AG09309 (cell line): ENCODE results near the gene C2.
A peak's percentile ranks its signal among the peaks of the same experiment; 100 is the strongest.

Source experiments
- DNase-seq: peaks from one replicate; pipeline ENCODE4 v3.0.0-alpha.2; 2010; ENCODE audit warnings: low read depth
- H3K4me3 ChIP-seq: 2 replicates; pipeline ENCODE4 v1.5.1; 2011; ENCODE audit warnings: mild to moderate bottlenecking, low read depth, low read length, moderate library complexity; ENCODE audit not compliant: control insufficient read depth
- CTCF ChIP-seq: IDR thresholded peaks from 2 replicates; pipeline ENCODE4 v1.5.1; 2011; ENCODE audit warnings: mild to moderate bottlenecking, low read depth, low read length, inconsistent platforms; ENCODE audit not compliant: insufficient read depth, control insufficient read depth; ENCODE audit errors: missing control alignments

Gene C2

GRCh38 chr6:31954511-31954910 is 27.0 kb downstream of the C2 start:
- no peak for DNase-seq
- no peak overlapping the region for H3K4me3 ChIP-seq
- TF ChIP-seq CTCF, result no peak

- no peak for DNase-seq
- TF ChIP-seq CTCF, result no peak
- H3K4me3 ChIP-seq, result no peak overlapping the region
These were observed 29.3 kb downstream of the C2 start for GRCh38 chr6:31956796-31957195.

GRCh38 chr6:31958412-31958740 is 30.9 kb downstream of the C2 start:
- H3K4me3 ChIP-seq, result peak overlapping the region; percentile 95
- TF ChIP-seq CTCF, result no peak
- no peak for DNase-seq

- peak; percentile 91 for DNase-seq
- H3K4me3 ChIP-seq, result peak within 1 kb of the TSS; percentile 95
- TF ChIP-seq CTCF, result no peak
These were observed 31.5 kb downstream of the C2 start, which contains the start of the genes NELFE and SKIC2 for GRCh38 chr6:31958741-31959739. TSS of gene NELFE (minus strand) at chr6:31958971. CDS start at chr6:31958446, 525 bp downstream. TSS of gene SKIC2 (plus strand) at chr6:31959175. CDS start at chr6:31959193, 18 bp downstream.

GRCh38 chr6:31961616-31962015 is 34.1 kb downstream of the C2 start:
- no peak overlapping the region for H3K4me3 ChIP-seq
- no peak for DNase-seq
- TF ChIP-seq CTCF, result no peak

- no peak for DNase-seq
- H3K4me3 ChIP-seq, result no peak overlapping the region
- TF ChIP-seq CTCF, result no peak
These were observed 36.4 kb downstream of the C2 start for GRCh38 chr6:31963921-31964320.
